Esophagus squamous epithelium (tissue), 5 donors: ENCODE data around the gene GAB3. TPM values are rescaled to one million over a fixed set of nuclear protein-coding genes. Genes with fewer than 3 reads are reported as not detected.
"Not testable (repeated sequence)": the region's sequence is repeated elsewhere in the genome, so short reads cannot be mapped to it uniquely, and the experiment has no call there.

ENCODE experiments used
- DNase-seq: peaks from one replicate; lab custom pipeline; 2025; lab: John Stamatoyannopoulos, UW
- H3K27ac ChIP-seq, 4 donors: fragments of 200-600 bp; sonication (generic); one replicate each; pipeline ENCODE4 v1.5.1; 2016 to 2019; ENCODE audit warnings: mild to moderate bottlenecking in 1 of 4
- H3K27me3 ChIP-seq, 4 donors: fragments of 200-600 bp; sonication (generic); 1 replicate in 3 of 4; 2 replicates in 1 of 4; pipeline versions ENCODE4 v1.5.1 to v1.6.0; 2017 to 2021; ENCODE audit warnings: antibody characterized with exemption in 1 of 4
- H3K36me3 ChIP-seq, 3 donors: fragments of 200-600 bp; sonication (generic); one replicate each; pipeline ENCODE4 v1.5.1; 2016 to 2019
- H3K4me1 ChIP-seq, 3 donors: fragments of 200-600 bp; sonication (generic); one replicate each; pipeline ENCODE4 v1.5.1; 2017 to 2019
- H3K4me3 ChIP-seq, 4 donors: fragments of 200-600 bp; sonication (generic); 1 replicate in 3 of 4; 2 replicates in 1 of 4; pipeline ENCODE4 v1.5.1; 2016 to 2019; ENCODE audit warnings: mild to moderate bottlenecking in 2 of 4, moderate library complexity in 1 of 4
- H3K9me3 ChIP-seq, 3 donors: fragments of 200-600 bp; sonication (generic); one replicate each; pipeline ENCODE4 v1.5.1; 2016 to 2019
- CTCF ChIP-seq, 6 experiments: fragments of 450-650 bp in 4 of 6; fragments of 200-600 bp in 2 of 6; sonication (generic) in 2 of 6; IDR thresholded peaks; one replicate each; pipeline ENCODE4 v1.5.1; 2016 to 2019; ENCODE audit warnings: antibody characterized with exemption in 6 of 6, mild to moderate bottlenecking in 4 of 6, moderate library complexity in 4 of 6
- POLR2A ChIP-seq, 4 donors: fragments of 450-650 bp; IDR thresholded peaks; one replicate each; pipeline ENCODE4 v1.6.1; 2017; ENCODE audit warnings: antibody characterized with exemption in 4 of 4, mild to moderate bottlenecking in 4 of 4, moderate library complexity in 3 of 4
- WGBS, 2 donors: methylation state at CpG; one replicate each; pipeline ENCODE4 v1.1.5; 2018; 5-methylcytosine and 5-hydroxymethylcytosine counted together
- intact Hi-C: fragments of 100-400 bp; cut with DNase I; formaldehyde crosslinking; loops from one replicate; pipeline ENCODE4 v1.15.0; 2022
- total RNA-seq, 4 donors: library from RNA; depleted of rRNA; stranded (reverse); fragments of >200 nt; gene quantifications; one replicate each; pipeline ENCODE4 v1.1.0, GENCODE V29; 2016
- donor health status: DM: yes; HTN: yes; CAD: no.

GAB3 gene
- total RNA-seq, 4 donors from 2014 or later: 0.61 to 4.4 (median 1.8) TPM

GRCh38 chrX:154698630-154699248 lies 52.1 kb downstream of the GAB3 start:
- H3K4me1 ChIP-seq: no peaks in the 10 kb centered on the region
- TF ChIP-seq CTCF (IDR thresholded peaks at IDR 0.05) (no peak), POLR2A (IDR thresholded peaks at IDR 0.05) (no peak)
- H3K27ac ChIP-seq: no peak overlapping the region
- no peak overlapping the region for H3K4me3 ChIP-seq
- no peaks in the 10 kb centered on the region for H3K9me3 ChIP-seq
- 66 to 80% methylated on average over 1 to 6 of the region's 6 CpGs for WGBS, 2 donors
- H3K36me3 ChIP-seq: peaks cover 0 to 4% (median 0%) of the 10 kb centered on the region in 3 donors
- intact Hi-C loops: no loop called here
- no peak for DNase-seq
- no peaks in the 10 kb centered on the region for H3K27me3 ChIP-seq

GRCh38 chrX:154696676-154697045 lies 54.2 kb downstream of the GAB3 start:
- no peak overlapping the region for H3K27ac ChIP-seq
- H3K9me3 ChIP-seq: no peaks in the 10 kb centered on the region
- peaks cover 0 to 4% (median 0%) of the 10 kb centered on the region in 3 donors for H3K36me3 ChIP-seq
- TF ChIP-seq CTCF (IDR thresholded peaks at IDR 0.05) (no peak), POLR2A (IDR thresholded peaks at IDR 0.05) (no peak)
- no peaks in the 10 kb centered on the region for H3K27me3 ChIP-seq
- WGBS, 2 donors: 54 to 83% methylated on average over 1 of the region's 1 CpG
- H3K4me3 ChIP-seq: no peak overlapping the region
- intact Hi-C loops: no loop called here
- DNase-seq: no peak
- H3K4me1 ChIP-seq: no peaks in the 10 kb centered on the region

- Histone ChIP-seq H3K27me3 (no peaks in the 10 kb centered on the region), H3K27ac (no peak overlapping the region), H3K9me3 (no peaks in the 10 kb centered on the region), H3K4me3 (no peak overlapping the region), H3K36me3 (peaks cover 0 to 4% (median 0%) of the 10 kb centered on the region in 3 donors), H3K4me1 (no peaks in the 10 kb centered on the region)
- WGBS, 2 donors: 51 to 58% methylated on average over 6 to 8 of the region's 8 CpGs
- intact Hi-C loops: no loop called here
- no peak for DNase-seq
- TF ChIP-seq CTCF (IDR thresholded peaks at IDR 0.05) (no peak), POLR2A (IDR thresholded peaks at IDR 0.05) (no peak)
Observed at GRCh38 chrX:154695911-154696675, 54.8 kb downstream of the GAB3 start.

- no peak for DNase-seq
- no peaks in the 10 kb centered on the region for H3K27me3 ChIP-seq
- TF ChIP-seq POLR2A (IDR thresholded peaks at IDR 0.05) (no peak), CTCF (IDR thresholded peaks at IDR 0.05) (no peak)
- intact Hi-C loops: no loop called here
- 57 to 77% methylated on average over 3 of the region's 3 CpGs for WGBS, 2 donors
- no peak overlapping the region for H3K4me3 ChIP-seq
- H3K36me3 ChIP-seq: no peaks in the 10 kb centered on the region
- H3K9me3 ChIP-seq: no peaks in the 10 kb centered on the region
- no peak overlapping the region for H3K27ac ChIP-seq
- H3K4me1 ChIP-seq: no peaks in the 10 kb centered on the region
Observed at GRCh38 chrX:154693394-154693793, 57.5 kb downstream of the GAB3 start.

GRCh38 chrX:154690438-154690837 lies 60.4 kb downstream of the GAB3 start:
- 79 to 88% methylated on average over 1 to 2 of the region's 2 CpGs for WGBS, 2 donors
- DNase-seq, H3K27me3 ChIP-seq, H3K36me3 ChIP-seq, H3K4me3 ChIP-seq, H3K27ac ChIP-seq, H3K9me3 ChIP-seq, intact Hi-C loops, H3K4me1 ChIP-seq: not testable (repeated sequence)

- DNase-seq, intact Hi-C loops, H3K4me3 ChIP-seq, H3K27ac ChIP-seq, H3K4me1 ChIP-seq, H3K27me3 ChIP-seq, H3K36me3 ChIP-seq: not testable (repeated sequence)
- peaks cover 0 to 12% (median 0%) of the 10 kb centered on the region in 3 donors for H3K9me3 ChIP-seq
Observed at GRCh38 chrX:154672084-154672483, 78.8 kb downstream of the GAB3 start.

GRCh38 chrX:154670848-154671247 lies 80.0 kb downstream of the GAB3 start:
- DNase-seq: not testable (repeated sequence)

More at GRCh38 chrX:154670848-154671247, 80.0 kb downstream of the GAB3 start:
- WGBS, 2 donors: 58 to 80% methylated on average over 1 to 6 of the region's 8 CpGs
- H3K27me3 ChIP-seq, H3K27ac ChIP-seq, H3K4me1 ChIP-seq, intact Hi-C loops, H3K4me3 ChIP-seq, H3K36me3 ChIP-seq: not testable (repeated sequence)
- peaks cover 0 to 12% (median 0%) of the 10 kb centered on the region in 3 donors for H3K9me3 ChIP-seq
